Erythroblast (primary cell): Measurements from ENCODE around the gene ENGASE.
A peak's percentile ranks its signal among the peaks of the same experiment; 100 is the strongest.
"Not testable (repeated sequence)": the region's sequence is repeated elsewhere in the genome, so short reads cannot be mapped to it uniquely, and the experiment has no call there.

ENCODE experiments used
- DNase-seq, 2 experiments: peaks; one replicate each; lab custom pipeline; 2025; lab: John Stamatoyannopoulos, UW
- GATA1 ChIP-seq: IDR thresholded peaks from 2 replicates; pipeline ENCODE4 v1.6.1; 2011; ENCODE audit warnings: low read depth, mild to moderate bottlenecking, control low read depth, low read length, moderate library complexity
- POLR2A ChIP-seq: IDR thresholded peaks from 2 replicates; pipeline ENCODE4 v1.6.1; 2011; ENCODE audit warnings: mild to moderate bottlenecking, low read length

ENGASE gene, protein sequence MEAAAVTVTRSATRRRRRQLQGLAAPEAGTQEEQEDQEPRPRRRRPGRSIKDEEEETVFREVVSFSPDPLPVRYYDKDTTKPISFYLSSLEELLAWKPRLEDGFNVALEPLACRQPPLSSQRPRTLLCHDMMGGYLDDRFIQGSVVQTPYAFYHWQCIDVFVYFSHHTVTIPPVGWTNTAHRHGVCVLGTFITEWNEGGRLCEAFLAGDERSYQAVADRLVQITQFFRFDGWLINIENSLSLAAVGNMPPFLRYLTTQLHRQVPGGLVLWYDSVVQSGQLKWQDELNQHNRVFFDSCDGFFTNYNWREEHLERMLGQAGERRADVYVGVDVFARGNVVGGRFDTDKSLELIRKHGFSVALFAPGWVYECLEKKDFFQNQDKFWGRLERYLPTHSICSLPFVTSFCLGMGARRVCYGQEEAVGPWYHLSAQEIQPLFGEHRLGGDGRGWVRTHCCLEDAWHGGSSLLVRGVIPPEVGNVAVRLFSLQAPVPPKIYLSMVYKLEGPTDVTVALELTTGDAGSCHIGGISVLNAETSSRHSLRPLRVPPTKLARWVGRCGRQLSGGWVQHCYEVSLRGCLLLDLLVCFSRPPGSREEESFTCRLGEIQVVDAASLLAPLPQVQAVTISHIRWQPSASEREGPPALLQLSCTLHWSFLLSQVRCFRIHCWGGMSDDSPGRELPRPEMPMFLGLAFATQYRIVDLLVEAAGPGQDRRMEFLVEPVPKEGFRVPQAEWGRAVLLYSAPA

DNA sequence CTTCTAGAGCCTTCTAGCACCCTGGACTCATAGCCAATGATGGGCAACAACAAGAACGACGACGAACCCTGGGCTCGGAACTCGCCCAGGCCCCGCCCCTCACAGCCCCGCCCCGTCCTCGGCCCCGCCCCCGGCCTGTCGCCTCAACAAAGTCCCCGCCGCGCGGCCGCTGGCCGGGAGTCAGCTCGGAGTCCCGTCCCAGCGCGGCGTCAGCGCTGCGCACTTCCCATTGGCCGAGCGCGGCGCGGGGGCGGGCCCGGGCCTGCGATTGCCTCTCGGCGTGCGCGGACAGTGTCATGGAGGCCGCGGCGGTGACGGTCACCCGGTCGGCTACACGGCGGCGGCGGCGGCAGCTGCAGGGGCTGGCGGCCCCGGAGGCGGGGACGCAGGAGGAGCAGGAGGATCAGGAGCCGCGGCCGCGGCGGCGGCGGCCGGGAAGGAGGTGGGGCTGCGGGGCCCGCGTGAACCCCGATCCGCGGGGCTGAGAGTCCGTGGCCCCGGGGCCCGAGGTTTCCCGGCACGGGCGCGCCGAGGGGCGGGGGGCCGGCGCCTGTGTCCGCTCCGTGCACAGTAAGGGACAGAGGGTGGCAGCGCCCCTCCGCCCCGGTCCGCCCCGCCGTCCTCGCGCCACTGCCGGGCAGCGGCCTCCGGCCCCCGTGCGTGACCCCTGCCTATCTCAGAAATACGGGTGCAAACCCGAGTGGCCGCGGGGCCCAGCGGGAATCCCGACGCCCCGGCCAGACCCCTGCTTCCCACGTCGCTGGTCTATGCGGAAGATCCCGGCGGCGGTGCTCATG, at the start of gene ENGASE:
ENGASE (plus strand) TSS at position 176 of the 797 bp plus-strand sequence; CDS start at position 297, 121 bp downstream.
- TF ChIP-seq GATA1 (no peak), POLR2A (peak; percentile 26)
- peak; percentile 94 to 96 for DNase-seq

DNA sequence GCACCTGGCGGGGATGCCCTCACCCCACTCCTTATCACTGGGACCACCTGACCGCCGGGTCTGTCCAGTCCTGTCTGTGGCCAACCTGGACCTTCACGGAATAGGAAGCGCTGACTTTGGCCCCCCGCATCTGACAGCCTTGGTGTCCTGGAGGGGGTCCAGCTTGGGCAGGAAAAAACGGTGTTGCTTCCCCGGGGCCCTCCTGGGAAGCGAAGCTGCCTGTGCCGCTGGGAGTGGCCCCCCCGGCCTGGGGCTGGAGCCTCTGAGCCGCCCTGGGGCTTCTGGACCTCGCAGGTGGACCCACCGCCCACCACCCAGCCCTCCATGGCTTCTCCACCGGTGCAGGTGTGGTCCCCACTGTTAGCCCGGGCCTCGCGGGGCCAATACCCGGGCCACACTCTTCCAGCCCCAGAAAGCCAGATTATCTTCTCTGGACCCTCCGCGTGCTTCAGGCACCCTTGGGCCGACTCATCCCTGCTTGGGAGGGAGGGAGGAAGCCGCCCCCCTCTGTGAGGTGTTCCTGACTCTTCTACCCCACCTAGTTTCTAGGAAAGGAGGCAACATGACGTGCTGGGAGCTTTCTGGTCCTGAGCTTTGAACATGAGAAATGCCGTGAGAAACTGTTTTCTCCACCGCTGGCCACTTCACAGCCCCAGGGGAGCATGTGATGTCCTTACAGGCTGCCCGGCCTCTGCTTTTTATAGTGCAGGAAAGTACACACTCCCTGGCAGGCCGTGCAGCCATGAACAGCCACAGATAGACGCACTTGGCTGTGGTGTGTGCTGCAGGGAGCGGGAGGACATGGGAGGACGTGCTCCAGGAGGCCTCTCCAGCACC, 49.5 kb upstream of the ENGASE start:
- no peak for DNase-seq

DNA sequence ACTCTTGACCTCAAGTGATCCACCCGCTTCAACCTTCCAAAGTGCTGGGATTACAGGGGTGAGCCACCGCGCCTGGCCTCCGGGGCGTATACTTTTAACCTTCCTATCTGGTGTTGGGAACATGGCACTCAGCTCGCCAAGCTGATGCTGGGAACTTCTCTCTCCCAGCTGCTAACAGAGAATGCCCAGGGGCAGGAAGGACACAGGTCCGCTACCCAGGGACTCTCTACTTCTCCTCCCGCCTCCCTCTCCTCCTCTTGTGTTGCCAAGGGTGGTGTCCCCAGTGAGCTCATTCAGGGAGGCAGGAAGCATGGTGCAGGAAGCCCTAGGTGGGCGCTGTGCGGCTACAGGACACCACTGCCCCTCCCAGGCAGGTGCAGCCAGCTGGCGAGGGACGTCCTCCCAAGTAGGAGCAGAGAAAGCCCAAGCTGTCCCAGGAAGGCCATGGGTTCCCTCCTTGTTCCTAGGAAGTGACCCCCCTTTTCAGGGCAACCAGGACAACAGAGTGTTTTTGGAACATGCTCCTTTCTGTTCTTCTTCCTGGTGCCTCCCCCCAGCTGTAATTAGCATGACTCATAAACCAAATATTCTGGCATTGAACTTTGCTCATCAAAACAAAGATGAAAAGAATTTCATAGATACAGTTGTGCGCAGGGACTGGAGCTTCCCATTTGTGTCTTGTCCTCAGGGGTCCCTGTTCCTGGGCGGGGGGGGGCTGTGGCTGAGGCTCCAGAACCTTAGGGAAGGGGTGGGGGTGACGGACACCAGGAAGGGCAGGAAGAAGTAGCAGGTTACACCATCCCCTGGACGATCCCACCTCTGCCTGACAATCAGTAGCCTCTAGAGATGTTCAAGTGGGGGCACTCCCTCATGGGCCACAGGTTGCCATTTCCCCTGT, 48.0 kb upstream of the ENGASE start:
- TF ChIP-seq POLR2A: no peak
- no peak for TF ChIP-seq GATA1
- no peak for DNase-seq

More for the DNA sequence above, 49.5 kb upstream of the ENGASE start:
- TF ChIP-seq POLR2A: no peak
- TF ChIP-seq GATA1: no peak

DNA sequence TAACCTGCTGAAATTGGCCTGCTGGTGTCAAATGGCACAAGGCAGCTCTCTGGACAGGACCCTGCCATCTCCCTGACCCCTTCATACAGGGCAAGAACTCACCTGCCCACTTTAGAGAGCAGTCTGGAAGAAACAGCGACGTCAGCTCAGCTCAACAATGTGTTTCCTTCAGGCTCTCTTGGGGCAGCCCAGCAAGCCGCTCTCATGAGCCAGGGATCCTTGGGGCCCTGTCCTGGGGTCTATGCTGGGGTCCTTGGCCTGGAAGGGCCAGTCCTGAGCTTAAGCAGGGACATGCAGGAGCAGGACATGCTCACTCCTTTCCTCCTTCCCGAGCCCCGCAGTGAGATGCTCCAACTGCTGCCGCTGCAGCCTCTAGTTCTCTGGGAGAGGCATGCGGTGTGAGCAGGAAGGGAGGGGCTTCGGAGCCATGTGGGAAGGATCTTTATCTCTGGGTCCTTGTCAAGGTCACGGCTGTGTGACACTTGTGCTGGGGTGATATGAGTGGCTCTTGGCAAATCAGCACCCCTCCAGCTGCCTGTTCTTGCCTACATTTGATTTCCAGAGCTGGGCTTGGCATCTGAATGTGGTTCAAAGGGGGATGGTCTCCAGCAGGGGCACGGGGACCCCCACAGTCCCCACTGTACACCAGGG, 47.2 kb upstream of the ENGASE start:
- DNase-seq: peak; percentile 34 to 67
- TF ChIP-seq GATA1 (no peak), POLR2A (no peak)

DNA sequence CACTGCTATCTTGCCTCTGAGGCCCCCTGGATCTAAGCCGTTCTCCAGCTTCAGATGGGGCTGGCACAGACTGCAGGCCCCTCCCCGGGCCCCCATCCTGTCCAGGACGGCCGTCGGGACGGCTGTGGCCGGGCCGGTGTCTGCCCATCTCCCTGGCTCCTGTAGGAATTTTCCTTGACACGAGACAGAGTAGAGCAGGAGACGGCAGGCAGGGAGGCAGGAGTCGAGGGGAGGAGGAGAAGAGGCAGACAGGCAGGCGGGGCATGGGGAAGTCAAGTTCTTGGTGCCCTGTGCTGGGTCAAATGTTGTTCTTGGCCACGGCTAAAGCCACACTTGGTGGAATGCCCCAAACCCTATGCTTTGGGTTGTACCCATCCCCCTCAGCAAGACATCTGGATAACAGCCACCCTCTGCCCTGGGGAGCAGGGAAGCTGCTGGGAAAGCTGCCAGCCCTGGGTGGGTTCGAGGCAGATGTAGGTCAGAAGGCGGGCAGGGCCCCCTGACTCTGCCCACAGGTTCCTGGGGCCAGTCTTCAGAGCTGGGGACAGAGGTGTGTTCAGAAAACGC, 46.6 kb upstream of the ENGASE start:
- DNase-seq: no peak

DNA sequence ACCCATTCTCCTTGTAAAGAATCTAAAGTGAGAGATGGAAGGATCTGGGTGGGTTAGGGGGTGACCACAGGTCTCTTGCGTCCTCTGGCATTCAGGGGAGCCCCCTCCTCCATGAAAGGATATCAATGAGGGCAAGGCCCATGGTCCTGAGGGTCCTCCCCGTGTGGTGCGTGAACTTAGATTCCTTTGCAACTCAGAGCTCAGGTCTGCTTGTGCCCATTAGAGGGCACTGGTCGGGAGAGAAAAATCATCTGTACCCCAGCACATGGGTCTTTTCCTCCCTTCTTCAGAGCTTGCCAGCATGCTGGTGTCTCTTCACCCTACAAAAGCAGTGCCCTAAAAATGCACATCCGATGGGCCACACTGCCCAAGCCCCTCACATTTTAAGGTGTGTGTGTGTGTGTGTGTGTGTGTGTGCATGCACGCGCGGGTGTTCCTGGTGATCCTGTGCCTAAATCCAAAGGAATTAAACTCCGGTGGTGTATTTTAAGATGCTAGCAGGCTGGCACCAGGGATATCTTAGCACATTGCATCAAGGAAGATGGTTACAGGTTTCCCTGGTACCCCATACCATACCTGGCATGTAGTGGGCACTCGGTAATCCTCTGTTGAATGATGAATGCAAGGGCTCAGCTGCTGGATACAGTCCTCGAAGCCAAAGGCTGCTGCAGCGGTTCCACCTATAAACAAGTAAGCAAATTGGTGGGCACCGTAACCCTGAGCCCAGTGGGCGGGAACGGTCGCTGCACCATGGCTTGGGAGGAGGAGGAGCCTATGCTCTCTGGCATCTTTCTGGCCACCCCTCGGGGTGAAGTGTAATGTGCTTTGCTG, 45.9 kb upstream of the ENGASE start:
- no peak for DNase-seq
- no peak for TF ChIP-seq POLR2A

More for the DNA sequence above, 46.6 kb upstream of the ENGASE start:
- TF ChIP-seq POLR2A: no peak
- no peak for TF ChIP-seq GATA1

DNA sequence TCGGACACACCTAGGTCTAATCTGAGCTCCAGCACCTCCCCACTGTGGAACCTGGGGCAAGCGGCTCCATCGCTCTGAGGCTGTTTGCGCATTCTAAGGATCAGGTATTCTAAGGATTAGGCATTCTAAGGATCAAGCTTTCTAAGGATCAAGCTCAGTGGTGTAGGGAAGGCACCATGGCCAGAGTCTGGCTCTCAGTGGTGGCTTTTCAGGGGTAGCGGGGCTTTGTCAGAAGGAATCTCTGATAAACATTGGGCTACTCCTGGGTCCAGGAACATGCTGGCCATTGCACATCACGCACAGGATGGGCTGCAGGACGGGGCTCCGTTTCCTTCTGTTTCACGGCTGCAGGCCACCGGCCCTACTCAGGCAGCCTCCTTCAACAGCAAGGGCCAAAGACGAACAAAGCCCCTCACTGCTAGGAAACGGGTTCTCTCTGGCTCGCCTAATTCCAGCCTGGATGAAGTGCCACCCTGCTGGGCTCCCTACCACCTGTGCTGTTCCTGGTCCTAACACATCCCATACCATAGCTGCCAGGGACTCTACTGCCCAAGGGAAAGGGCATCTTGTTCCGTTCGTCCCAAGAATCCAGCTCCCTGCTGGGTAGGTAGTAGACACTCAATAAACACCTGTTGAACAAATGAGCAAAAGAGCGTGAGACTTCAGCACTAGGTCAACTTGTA, 45.2 kb upstream of the ENGASE start:
- no peak for DNase-seq
- TF ChIP-seq POLR2A (no peak), GATA1 (no peak)

DNA sequence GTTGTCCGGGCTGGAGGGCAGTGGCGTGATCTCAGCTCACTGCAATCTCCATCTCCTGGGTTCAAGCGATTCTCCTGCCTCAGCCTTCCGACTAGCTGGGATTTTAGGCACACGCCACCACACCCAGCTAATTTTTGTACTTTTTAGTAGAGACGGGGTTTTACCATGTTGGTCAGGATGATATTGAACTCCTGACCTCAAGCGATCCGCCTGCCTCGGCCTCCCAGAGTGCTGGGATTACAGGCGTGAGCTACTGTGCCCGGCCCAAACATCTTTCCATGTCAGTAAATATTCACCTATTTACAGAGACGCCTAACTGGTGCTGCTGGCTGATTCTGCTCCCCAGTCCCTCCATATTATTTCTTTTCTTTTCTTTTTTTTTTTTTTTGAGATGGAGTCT, 44.0 kb upstream of the ENGASE start:
- not testable (repeated sequence) for DNase-seq

DNA sequence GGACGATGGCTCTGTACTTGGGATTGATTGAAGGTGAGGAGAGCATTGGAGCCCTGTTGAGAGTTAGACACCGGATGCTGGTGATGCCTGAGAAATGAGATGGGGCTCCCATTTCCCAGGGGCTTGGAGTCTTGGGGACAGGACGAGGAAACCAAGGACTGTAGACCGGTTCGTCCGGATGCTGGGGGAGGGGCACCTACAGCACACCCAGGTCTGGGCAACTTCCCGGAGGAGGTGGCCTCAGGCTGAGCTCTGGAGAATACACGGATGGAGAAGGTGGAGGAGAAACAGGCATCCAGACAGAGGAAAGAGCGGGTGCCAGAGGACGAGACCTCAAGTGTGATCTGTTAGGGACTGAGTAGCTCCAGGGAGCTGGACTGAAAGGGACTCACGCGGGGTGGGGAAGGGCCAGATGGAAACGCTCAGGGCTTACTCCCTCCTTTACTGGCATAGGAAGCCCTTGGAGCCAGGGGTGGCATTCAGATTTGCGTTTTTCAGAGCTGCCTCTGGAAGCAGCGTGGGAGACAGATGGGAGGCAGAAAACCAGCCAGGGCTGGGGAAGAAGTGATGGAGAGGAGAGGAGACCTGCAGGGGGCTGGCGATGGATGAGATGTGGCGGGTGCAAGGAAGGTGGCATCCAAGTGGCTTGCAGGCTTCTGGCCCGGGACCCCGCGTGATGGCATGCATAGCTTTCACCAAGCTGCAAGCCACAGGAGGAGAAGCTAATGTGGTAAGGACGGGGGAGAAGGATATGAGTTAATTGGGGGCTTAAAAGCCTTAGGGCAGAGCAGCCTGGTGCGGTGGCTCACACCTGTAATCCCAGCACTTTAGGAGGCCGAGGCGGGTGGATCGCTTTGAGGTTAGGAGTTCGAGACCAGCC, 42.4 kb upstream of the ENGASE start:
- DNase-seq: no peak
- TF ChIP-seq GATA1: no peak
- no peak for TF ChIP-seq POLR2A
